ENCODE measurements around the gene ZSWIM5.
"Not testable (repeated sequence)": the region's sequence is repeated elsewhere in the genome, so short reads cannot be mapped to it uniquely, and the experiment has no call there.

The ZSWIM5 gene

DNA sequence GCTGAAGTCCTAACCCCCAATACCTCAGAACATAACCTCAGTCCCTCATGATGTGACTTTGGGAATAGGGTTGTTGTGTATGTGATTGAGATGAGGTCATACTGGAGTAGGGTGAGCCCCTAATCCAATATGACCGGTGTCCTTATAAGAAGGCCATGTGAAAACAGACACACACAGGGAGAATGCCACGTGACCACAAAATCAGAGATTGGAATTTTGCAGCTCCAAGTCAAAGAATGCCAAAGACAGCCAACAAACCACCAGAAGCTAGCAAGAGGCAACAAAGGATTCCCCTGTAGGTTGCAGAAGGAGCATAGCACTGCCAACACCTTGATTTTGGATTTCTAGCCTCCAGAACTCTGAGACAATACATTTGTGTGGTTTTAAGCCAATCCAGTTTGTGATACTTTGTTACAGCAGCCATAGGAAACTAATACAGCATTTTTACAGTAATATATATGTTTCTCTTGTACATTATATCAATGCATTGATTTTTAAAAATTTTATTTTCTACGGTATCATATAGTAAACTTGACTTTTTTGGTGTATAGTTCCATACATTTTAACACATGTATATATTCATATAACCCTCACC lies 5.4 kb downstream of the ZSWIM5 start:
- no peak for DNase-seq

DNA sequence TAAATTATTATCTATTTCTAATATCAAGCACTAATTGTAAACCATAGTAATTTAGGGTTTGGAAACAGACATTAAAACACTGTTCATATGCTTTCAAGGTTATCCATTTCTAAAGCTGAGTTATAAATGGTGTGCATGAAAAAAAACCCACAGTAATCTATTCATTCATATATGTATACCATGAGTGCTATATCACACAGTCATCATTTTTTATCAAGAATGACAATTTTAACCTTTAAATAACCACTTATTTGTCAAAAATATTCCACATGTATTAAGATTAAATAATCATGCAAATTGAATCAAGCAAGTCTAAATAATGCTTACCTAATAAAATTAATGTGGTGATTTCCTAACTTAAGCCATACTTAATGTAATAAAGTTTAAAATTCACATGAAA lies 6.0 kb downstream of the ZSWIM5 start:
- no peak for DNase-seq

DNA sequence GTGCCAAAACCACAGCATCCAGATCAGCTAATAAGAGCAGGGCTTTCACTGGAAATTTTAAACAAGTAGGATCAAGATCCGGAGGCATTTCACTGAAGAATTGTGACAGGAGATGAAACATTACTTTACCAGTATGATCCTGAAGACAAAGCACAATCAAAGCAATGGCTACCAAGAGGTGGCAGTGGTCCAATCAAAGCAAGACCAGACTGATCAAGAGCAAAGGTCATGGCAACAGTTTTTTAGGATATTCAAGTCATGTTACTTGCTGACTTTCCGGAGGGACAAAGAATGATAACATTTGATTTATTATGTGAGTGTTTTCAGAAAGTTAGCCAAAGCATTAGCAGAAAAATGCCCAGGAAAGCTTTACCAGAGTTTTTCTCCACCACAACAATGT lies 8.2 kb downstream of the ZSWIM5 start:
- no peak for DNase-seq

DNA sequence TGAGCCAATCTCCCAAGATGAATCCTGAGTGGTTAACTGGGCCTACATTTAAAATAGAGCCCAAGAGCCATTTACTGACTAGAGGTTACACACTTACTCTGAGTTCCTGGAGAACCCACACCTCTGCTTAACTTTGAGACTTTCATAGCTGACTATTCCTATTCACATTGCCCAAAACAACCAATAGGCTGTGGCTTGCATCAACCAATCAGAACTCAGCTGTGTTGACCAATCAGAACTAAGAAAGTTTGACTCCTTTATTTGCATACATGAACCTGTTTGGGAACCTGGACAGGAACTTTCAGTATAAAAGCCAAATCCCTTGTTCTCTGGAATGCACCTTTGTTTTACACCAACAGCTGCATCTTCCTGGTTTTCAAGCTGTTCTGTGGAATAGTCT lies 9.5 kb downstream of the ZSWIM5 start:
- DNase-seq, result no peak

DNA sequence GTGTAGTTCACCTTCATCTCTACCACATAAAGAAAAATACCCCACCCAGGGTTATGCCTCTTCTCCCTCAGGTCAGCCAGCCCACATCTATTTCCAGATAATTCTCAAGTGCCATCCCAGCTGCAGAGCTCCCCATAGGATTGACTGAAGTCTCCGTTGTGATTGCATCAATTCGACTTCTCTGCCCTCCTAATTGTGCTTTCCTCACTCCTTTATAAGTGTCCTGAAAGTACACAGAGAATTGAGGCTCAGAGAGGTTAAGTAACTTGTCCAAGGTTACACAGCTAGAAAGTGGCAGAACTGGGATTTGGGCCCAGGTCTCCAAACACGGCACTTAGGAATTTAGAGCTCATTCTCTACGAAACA lies 15.0 kb downstream of the ZSWIM5 start:
- DNase-seq, result no peak

DNA sequence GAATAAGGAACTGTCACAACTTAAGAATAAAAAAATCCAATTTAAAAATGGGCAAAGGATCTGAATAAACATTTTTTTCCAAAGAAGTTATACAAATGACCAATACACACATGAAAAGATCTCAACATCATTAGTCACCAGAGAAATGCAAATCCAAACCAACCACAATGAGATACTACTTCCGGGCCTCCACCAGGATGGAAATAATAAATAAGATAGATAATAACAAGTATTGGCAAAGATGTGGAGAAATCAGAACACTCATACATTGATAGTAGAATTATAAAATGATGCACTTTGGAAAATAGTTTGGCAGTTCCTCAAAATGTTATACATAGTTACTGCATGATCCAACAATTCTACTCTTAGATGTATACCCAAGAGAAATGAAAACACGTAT lies 18.7 kb downstream of the ZSWIM5 start:
- no peak for DNase-seq

DNA sequence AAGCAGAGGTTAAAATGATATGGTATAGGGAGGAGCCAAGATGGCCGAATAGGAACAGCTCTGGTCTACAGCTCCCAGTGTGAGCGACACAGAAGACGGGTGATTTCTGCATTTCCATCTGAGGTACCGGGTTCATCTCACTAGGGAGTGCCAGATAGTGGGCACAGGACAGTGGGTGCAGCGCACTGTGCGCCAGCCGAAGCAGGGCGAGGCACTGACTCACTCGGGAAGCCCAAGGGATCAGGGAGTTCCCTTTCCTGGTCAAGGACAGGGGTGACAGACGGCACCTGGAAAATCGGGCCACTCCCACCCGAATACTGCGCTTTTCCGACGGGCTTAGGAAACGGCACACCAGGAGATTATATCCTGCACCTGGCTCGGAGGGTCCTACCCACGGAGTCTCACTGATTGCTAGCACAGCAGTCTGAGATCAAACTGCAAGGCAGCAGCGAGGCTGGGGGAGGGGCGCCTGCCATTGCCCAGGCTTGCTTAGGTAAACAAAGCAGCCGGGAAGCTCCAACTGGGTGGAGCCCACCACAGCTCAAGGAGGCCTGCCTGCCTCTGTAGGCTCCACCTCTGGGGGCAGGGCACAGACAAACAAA lies 26.4 kb downstream of the ZSWIM5 start:
- DNase-seq, result not testable (repeated sequence)

DNA sequence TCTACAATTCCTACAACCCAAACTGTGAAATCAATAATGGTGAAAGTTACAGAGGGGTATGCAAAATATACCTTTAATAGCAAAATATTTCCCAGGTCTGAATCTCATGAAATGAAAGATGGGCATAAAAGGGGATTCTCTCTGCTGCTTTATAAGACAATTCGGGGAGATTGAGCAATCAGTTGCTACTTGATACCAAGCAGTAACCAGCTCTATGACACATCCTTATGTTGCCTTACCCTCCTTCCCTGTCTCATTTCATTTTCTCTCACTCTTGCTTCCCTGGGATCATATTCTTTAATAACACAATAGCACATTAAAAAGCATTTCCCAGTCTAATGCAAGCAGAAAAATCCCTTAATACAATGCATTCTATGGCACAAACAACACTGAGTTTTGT lies 29.0 kb downstream of the ZSWIM5 start:
- no peak for DNase-seq

DNA sequence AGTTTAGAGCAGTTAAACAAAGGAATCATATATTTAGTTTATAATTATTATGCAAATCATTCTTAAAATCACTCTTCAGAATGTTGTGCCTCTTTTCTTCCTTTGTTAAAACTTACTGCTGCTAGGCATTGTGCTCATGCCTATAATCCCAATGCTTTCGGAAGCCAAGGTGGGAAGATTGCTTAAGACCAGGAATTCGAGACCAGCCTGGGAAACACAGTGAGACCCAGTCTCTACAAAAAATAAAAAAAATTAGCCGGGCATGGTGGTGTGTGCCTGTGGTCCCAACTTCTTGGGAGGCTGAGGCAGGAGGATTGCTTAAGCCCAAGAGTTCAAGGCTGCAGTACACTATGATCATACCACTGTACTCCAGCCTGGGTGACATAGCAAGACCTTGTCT lies 33.6 kb downstream of the ZSWIM5 start:
- DNase-seq, result no peak

DNA sequence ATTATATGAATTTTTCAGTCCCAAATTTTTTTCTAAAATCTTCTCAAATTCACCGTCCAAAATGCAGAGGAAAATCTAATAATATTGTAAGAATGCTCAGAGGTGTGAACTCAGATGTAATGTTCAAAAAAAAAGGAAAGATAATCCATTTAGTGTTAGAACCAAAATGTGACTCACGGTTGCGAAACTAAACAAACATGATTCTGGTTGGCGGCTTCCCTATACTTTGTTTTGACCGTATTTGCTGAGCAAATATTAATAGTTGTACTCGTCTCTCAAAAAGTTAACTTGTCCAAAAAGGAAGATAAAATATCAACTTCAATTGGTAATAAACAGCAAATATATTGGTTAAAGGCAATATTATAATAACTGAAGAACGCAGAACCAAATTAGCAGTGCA lies 34.4 kb downstream of the ZSWIM5 start:
- no peak for DNase-seq

DNA sequence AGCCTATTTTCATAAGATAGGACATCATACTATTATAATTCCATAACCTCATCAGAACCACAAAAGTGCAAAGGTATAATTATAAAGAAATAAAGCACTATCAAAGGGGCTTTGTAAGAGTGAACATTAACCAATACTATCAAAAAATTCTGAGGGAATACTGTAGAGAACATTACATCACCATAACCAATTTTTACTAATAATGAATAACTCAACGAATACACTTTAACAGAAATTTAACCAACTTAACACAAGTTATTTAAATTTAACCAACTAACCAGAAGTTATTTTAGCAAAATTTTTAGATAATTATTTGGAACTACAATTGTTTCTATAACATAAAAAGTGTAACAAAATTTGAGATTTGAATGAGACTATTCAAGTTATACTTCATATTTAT lies 34.8 kb downstream of the ZSWIM5 start:
- no peak for DNase-seq

DNA sequence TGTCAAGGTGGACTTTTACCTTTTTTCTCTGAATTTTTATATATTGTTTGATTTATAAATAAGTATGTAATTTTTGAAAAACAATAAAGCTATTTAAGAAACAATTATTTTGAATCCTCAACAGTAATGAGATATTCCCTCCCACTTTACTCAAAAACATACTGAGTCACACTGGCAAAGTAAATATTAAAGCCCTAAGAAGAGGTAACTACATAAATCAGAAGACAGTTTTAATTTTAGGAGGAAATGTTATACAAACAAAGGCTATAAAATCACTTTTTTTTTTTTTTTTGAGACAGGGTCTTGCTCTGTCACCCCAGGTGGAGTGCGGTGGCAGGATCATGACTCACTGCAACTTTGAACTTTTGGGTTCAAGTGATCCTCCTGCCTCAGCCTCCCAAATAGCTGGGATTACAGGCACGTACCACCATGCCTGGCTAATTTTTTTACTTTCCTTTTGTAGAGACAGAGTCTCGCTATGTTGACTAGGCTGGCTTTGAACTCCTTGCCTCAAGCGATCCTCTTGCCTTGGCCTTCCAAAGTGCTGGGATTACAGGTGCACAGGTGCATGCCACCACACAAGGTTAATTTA lies 36.2 kb downstream of the ZSWIM5 start:
- no peak for DNase-seq

DNA sequence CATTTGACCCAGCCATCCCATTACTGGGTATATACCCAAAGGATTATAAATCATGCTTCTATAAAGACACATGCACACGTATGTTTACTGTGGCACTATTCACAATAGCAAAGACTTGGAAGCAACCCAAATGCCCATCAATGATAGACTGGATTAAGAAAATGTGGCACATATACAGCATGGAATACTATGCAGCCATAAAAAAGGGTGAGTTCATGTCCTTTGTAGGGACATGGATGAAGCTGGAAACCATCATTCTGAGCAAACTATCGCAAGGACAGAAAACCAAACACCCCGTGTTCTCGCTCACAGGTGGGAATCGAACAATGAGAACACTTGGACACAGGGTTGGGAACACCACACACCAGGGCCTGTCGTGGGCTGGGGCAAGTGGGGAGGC lies 38.5 kb downstream of the ZSWIM5 start:
- not testable (repeated sequence) for DNase-seq

DNA sequence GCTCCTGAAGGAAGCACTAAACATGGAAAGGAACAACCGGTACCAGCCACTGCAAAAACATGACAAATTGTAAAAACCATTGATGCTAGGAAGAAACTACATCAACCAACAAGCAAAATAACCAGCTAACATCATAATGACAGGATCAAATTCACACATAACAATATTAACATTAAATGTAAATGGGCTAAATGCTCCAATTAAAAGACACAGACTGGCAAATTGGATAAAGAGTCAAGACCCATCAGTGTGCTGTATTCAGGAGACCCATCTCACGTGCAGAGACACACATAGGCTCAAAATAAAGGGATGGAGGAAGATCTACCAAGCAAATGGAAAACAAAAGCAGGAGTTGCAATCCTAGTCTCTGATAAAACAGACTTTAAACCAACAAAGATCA lies 42.1 kb downstream of the ZSWIM5 start:
- DNase-seq, result not testable (repeated sequence)

DNA sequence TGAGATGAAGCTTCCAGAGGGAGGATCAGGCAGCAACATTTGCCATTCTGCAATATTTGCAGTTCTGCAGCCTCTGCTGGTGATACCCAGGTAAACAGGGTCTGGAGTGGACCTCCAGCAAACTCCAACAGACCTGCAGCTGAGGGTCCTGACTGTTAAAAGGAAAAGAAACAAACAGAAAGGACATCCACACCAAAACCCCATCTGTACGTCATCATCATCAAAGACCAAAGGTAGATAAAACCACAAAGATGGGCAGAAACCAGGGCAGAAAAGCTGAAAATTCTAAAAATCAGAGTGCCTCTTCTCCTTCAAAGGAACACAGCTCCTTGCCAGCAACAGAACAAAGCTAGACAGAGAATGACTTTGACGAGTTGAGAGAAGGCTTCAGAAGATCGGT lies 43.3 kb downstream of the ZSWIM5 start:
- not testable (repeated sequence) for DNase-seq

DNA sequence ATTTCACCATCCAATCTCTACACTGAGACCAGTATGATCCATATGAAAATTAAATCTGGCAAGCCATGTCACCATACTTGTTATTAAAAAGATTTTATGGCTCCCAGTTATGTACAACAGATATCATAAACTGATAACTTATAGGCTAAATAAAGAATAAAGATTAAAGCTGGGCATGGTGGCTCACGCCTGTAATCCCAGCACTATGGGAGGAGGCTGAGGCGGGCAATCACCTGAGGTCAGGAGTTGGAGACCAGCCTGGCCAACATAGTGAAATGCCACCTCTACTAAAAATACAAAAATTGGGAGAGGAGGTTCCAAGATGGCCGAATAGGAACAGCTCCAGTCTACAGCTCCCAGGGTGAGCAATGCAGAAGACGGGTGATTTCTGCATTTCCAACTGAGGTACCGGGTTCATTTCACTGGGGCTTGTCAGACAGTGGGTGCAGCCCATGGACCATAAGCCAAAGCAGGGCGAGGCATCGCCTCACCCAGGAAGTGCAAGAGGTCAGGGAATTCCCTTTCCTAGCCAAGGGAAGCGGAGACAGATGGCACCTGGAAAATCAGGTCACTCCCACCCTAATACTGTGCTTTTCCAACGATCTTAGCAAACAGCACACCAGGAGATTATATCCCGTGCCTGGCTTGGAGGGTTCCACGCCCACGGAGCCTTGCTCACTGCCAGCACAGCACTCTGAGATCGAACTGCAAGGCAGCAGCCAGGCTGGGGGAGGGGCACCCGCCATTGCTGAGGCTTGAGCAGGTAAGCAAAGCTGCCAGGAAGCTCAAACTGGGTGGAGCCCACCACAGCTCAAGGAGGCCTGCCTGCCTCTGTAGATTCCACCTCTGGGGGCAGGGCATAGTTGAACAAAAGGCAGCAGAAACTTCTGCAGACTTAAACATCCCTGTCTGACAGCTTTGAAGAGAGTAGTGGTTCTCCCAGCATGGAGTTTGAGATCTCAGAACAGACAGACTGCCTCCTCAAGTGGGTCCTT lies 44.1 kb downstream of the ZSWIM5 start:
- DNase-seq, result not testable (repeated sequence)

DNA sequence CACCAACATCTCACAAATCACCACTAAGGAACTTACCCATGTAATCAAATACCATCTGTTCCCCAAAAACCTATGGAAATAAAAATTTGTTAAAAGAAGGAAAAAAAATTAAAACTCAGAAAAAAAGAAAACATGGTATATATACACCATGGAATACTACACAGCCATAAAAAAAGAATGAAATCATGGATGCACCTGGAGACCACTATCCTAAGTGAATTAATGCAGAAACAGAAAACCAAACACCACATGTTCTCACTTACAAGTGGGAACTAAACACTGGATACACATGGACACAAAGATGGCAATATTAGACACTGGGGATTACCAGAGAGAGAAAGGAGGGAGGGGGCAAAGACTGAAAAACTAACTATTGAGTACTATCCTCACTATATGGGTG lies 50.4 kb downstream of the ZSWIM5 start:
- DNase-seq, result no peak

DNA sequence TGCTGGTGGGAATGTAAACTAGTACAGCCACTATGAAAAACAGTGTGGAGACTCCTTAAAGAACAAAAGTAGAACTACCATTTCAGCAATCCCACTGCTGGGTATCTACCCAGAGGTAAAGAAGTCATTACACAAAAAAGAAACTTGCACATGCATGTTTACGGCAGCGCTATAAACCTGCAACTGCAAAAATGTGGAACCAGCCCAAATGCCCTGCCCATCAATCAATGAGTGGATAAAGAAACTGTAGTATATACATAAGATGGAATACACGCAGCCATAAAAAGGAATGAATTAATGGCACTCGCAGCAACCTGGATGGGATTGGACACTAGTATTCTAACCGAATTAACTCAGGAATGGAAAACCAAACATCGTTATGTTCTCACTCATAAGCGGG lies 51.0 kb downstream of the ZSWIM5 start:
- no peak for DNase-seq

DNA sequence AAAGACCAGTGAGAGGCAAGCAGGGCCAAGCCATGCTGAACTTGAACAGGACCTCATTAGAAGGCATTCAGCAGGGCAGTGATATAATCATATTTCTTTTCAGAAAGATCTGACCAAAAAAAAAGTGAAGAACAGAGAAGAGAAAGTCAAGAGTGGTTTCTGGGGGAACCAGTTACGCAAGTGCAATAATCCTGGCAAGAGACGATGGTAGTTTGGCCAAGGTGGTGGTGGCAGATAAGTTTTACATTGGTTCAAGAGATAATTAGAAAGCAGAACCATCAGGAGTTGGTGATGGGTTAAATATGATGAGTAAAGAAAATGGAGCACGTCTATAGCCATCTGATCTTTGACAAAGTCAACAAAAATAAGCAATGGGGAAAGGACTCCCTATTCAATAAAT lies 54.3 kb downstream of the ZSWIM5 start:
- DNase-seq, result no peak

DNA sequence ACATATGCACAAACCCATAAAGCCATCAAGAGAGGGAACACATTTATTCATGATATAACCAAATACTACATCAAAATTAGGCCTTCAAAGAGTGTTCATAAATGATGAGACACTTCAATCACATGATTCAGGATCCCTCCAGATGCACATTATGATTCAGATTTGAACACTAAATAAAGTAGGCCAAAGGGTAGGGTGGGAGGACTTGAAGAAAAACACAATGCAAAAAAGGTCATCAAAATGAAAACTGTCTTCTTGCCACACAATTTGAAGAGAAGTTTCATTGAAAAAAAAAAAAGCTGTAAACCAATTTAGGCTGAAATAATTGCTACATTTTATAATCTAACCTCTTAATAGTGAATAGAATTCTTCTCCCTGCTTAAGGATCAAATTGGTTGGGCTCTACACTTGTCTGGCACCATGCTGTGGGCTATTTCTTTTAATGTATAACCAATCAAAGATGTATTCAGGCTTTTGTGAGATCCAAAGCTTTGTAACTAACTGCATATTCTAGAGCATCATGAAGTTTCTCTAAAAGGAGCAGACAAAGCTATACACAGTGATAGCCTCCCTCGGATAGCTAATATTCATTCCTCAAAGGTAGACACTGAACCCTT lies 58.1 kb downstream of the ZSWIM5 start:
- DNase-seq, result no peak

DNA sequence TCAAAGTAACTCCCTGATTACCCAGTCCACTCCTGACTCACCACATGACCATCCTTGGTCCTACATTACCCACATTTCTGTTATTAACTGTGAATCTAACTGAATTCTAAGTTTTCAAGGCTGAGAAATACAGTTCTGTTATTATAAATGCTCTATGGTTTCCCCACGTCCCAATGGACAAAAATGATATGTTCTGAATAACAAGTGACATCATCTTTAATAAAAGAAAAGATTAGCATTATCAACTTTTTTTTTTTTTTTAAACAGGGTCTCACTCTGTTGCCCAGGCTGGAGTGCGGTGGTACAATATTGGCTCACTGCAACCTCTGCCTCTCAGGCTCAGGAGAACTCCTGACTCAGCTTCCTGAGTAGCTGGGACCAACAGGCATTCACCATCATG lies 59.6 kb downstream of the ZSWIM5 start:
- DNase-seq, result no peak

DNA sequence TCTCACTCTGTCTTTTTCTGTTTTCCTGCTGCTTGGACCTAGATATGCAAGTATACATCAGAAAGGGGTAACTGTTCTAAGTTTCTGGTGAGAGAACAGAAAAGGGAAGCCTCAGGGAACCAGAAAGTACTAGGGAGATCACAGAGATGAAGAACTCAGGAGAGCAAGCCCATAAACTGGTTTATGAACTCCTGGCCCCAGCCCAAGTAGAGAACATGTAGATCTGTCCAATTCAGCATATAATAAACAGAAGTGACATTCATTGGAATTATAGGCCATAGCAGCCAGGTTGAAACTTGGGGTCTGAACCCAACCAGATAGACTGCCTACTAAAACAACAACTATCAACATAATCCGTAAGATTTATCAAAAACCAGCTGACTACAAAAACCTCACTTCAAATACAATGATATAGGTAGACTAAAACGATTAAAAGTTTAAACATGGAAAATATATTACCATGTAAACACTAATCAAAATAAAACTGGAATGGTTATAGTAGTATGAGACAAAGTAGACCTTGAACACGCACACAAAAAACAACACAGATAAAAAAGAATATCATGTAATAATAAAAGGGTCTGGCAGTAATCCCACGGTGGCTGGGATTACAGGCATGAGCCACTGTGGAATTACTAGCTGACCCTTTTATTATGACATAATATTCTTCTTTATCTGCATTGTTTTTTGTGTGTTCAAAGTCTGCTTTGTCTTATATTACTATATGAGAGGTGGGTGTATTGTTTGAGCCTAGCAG lies 65.0 kb downstream of the ZSWIM5 start:
- DNase-seq, result no peak

DNA sequence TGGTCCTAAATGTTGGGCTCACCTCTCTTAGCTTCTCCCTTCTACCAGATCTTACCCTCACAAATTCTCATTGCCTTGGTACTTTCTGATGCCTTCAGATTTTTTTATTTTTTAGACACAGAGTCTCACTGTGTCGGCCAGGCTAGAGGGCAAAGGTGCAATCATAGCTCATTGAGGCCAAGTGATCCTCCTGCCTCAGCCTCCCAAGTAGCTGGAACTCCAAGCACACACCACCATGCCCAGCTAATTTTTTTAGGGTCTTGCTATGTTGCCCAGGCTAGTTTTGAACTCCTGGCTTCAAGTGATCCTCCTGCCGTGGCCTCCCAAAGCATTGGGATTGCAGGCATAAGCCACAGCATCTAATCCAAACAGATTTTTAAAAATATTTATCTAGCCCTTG lies 69.4 kb downstream of the ZSWIM5 start:
- DNase-seq, result no peak

All from NCI-H446 treated with DMSO at 0.1 percent for 48 hours (cell line).